T1000 (cell line): Measurements from ENCODE around the gene RBM6.
A peak's percentile ranks its signal among the peaks of the same experiment; 100 is the strongest.

ENCODE experiments used
- DNase-seq: peaks from one replicate; lab custom pipeline; 2025; ENCODE audit warnings: mixed read lengths; lab: John Stamatoyannopoulos, UW

The RBM6 gene

DNA sequence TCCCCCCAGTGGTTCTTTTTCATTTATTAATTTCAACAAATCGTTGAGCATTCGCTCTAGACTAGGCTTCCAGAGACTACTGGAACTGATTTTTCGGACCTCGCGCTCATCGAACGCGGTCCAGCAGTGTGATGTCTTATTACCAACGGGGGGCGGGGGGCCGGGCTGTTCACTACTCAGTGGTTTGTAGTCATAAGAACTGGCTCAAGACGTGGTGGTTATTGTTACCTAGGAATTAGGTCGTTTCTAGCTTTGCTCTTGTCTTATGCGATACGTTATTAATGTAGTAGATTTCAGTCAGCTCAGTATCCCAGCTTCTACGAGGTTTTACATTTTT is 149.6 kb downstream of the RBM6 start:
- DNase-seq = no peak

DNA sequence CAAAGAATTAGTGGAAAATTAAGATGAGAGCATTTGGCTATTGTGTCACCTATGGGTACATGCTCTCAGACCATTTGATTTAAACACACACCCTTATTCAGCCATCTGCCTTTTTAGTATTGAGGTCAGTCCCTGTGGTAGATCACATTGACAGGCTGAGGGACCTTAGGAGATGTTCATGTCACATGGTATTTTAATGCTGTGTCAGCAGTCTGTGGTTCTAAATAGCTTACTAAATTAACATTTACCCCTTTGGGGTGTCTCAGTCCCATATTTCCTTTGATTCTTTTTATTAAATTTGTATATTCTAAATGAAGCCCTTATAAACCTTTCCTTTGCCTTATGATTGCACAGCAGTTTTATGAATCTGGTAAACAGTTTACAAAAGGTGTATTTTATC is 151.0 kb downstream of the RBM6 start:
- DNase-seq = no peak

DNA sequence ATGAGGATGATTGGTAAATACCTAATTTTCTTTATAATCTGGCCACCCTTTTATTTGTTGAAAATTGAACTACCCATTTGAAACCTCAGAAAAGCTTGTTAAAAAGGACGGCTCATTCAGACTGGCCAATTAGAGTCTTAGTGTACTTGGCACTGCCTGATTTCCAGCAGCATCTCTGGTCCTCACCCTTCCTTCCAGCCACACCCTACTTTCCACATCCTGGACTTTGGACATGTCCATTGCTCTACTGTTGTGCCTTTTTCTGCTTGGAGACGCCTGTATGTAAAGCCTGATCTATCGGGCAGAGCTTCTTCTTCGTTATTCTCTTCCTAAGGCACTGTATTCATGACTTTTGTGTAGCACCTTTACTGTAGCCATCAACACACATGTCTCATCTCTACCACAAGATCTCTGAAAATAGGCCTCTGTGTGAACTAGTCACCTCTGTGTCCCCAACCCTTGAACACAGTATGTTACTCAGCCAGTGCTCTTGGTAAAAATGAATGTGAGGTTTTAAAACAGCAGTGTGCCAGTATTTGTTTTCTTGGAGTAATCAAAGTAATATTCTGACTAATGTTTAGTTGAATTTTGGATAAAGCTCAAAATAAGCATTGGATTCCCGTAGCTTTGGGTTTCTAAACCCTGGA is 155.5 kb downstream of the RBM6 start:
- DNase-seq = no peak

DNA sequence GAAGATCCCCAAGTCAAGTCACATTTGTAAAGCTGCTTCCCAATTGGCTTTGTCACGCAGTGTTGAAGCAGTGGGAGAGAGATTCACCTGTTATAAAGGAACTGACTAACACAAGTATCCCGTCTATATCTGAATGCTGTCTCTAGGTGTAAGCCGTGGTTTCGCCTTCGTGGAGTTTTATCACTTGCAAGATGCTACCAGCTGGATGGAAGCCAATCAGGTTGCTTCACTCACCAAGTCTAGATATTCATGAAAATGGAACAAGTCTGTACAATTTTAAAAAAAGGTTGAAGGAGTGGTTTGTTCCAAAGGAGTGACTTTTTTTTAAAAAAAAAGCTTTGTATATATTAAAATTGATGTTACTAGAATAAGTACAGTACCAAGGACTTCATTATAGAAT is 160.4 kb downstream of the RBM6 start:
- DNase-seq = no peak

DNA sequence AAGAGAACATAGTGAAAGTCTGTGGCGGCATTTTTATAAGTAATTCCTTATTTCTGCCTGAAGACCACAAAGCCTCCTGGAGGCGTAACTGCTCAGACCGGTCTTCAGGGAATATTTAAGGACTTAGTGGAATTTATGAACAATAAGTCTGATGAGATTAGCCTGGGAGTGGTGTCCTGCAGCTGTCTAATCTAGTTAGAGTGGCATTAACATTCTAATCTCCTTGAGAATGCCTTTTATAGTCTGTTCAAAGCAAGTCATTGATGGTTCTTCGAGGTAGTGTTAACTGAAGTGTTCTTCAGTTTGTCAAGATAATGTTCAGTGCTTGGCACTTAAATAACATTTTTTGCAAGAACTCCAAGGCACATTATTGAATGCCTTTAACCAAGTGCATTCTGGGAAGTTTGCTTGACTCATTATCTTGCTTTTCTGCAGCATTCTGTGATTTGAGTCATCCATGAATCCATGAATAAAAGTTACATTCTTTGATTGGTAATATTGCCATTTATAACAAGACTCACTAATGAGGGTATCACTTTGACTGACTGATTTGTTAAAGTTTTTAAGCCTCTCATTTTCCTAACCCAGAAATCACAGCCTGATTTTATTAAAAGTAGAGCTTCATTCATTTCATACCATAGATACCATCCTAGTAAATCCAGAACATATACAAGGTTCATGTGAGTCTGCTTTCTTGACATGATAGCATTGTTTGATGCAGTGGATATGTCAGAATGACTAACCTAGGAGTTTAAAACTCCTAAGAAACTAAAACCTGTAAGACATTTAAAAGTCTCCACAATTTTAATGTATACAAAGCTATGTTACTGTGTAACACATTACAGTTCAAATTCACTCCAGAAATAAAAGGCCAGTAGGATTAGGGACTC is 161.3 kb downstream of the RBM6 start:
- DNase-seq = no peak

DNA sequence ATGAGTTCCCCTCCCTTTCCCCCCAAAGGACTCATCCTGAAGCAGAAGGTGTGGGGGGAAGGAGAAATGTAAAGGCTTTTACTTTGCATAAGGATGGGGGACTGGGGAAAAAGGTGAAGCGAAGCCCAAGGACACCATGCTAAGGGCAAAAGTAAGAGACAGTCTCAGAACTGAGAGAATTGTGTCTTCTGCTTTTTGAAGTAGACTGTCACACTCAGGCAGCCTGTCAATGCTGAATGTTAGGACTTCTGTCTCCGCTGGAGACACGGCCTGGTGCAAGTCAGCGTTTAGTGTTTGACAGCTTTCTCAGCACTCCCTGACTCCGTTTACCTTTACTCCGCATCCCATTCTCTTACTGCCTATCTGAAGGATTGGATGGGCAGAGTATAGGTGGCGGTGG is 162.6 kb downstream of the RBM6 start:
- no peak for DNase-seq

DNA sequence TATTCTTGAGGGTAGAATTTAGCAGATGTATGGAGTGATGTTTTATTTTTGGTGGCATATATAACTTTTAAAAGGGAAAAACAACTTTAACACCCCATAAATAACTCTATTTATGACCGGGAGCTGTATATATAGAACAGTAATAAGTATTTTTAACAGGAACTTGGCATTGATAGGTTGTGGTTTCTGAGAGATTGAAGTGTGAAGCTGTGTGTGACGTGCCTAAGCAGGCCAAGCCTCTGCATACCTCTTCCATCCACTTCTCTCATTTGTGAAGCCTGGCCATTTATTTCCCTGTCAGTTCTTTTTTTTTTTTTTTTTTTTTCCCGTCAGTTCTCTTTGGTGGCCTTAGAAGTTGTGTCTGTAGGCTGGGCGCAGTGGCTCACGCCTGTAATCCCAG is 171.8 kb downstream of the RBM6 start:
- DNase-seq = no peak

DNA sequence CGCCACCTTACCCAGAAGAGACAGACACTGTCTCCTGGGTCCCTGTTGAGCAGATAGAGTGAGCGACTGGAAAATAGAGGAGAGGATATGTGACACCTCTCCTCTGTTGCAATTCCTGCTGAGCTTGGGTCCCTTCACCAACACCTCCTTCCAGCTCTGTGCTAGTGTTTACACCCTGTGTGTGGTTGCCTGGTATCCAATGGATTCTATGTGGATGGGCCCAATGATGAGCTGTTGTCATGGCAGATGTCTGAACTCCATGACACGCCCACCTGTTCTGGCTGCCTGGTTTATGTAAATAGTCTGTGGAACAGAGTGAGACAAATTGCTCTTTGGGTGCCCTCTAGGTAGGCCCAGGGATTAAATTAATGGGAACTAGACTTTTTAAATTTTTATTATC is 172.5 kb downstream of the RBM6 start:
- no peak for DNase-seq

DNA sequence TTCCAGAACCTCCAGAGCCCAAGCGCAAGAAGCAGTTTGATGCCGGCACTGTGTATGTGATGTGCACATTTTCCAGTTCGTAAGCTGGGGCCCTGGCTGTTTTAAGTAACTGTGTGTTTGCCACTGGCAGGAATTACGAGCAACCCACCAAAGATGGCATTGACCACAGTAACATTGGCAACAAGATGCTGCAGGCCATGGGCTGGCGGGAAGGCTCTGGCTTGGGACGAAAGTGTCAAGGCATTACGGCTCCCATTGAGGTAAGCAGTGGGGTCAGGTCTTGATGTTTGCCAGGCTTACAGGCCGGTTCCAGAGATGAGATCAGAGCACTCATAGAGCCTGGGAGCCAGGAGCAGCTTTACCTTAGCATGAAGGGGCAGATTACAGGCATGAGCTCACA is 177.2 kb downstream of the RBM6 start:
- DNase-seq = no peak

DNA sequence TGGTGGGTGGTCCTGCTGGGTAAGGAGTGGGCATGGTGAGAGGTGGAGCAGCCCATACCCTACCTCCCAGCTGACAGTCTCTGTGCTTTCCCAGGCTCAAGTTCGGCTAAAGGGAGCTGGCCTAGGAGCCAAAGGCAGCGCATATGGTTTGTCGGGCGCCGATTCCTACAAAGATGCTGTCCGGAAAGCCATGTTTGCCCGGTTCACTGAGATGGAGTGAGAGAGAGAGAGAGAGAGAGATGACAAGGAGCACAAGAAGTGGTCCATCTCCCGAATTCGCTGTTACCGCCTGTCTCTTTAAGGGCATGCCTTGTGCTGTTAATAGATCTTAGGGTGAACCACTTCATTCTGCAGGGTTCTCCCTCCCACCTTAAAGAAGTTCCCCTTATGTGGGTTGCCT is 178.3 kb downstream of the RBM6 start:
- no peak for DNase-seq

DNA sequence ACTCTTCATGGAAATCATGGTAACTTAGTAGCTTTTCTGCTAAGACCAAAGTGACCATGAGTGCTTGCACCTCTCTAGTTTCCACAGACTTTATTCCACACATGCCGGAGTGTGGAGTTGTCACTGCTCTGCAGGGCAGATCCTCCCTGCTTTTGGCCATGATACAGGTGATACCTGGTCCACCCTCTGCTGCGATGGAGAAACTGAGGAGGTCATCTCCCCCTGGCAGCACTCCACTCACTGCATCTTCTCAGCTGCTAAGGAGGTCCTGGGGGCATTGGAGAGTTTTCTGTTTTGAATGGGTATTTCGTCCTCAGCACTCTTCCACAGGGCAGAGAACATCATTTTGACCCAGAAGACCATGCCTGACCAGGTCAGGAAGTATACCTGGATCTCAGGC is 179.8 kb downstream of the RBM6 start:
- DNase-seq = no peak

DNA sequence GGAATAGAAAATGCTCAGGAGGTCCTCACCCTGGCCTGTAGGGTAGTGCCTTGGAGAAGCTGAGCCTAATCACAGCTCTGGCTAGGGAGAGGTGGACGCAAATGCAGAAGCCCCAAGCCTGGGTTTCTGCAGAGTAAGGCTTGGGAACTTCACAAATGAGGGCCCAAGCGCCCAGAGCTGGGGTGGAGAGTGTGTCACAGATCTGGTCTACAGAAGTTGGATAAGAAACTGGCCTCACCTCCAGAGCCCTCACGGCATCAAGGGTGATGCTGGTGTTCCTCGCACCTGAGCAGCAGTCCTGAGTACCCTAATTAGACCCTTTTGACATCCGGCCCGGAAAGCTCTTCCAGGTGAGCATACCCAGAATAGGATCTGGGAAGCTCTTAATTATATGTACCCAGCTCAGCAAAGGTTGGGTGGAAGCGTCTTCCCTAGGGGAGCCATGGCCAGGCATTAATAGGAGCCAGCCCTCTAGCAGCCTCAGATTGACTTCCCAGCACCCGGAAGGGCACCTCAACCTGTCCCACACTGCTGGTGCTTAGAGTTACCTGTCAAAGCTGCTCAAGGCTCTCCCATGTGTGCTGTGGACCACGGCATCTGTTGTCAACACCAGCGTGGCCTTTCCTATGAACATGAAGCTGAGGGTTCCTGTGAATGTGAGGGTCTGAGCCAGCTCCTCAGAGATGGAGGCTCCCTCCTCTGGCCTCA is 180.6 kb downstream of the RBM6 start:
- no peak for DNase-seq

DNA sequence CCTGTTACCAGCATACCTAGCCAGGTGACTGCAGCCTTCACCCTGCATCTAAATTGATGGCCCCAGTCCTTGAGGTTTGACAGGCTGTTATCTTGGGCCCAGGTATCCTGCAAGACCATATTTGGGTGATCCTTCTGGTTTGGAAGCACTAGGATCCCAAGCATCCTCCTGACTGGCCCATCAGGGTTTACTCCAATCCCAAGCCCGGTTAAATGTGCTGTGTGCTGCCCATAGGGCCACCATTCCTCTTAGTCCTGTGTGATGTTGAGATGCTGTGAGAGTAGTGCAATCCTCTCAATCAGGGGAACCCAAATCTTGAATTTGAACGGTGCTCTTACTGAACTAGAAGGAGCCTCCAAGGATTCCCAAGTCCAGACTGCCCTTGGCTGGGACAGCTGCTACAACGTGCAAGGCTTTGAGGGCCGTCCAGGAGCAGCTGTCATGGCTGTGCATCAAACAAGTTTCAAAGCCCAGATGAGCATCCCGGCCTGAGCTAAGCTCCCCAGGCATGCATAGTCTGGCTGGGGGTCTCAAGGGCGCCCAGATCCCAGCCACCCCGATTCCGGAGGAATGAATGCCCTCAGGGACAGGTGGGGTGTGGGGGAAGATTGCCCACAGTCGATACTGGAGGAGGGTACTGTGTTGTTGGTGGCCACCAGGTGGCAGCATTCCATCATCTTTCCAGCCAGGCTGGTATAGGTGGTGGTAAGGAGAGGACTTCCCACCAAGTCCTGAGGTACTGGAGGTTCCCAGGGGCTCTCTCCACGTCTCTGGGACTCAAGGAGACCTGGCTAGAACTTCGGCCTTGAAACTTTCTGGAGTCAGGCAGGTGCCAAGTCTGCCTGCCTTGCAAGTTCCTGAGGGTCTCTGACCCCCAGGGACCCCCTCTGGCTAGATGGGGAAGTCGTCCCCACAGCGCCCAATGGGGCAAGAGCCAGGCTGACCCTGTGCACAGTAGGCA is 181.4 kb downstream of the RBM6 start:
- peak; percentile 48 for DNase-seq

DNA sequence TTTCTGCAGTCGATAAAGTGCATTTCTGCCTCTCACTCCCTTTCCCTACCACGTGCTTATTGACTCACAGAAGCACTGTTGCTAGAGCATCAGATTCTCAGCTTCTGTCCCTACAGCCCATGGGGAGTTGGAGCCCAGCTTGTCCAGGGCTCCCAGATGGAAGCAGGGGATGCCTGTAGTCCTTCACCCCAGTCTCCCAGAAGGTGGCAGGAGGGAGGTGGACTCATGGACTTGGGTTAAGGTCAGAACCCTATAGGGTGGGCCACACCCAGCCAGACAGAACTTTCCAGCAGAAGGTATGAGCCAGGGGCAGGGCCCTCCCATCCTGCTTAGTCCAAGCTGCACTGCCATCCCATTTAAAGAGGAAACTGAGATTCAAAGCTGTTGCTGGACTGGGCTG is 182.1 kb downstream of the RBM6 start:
- DNase-seq = no peak

DNA sequence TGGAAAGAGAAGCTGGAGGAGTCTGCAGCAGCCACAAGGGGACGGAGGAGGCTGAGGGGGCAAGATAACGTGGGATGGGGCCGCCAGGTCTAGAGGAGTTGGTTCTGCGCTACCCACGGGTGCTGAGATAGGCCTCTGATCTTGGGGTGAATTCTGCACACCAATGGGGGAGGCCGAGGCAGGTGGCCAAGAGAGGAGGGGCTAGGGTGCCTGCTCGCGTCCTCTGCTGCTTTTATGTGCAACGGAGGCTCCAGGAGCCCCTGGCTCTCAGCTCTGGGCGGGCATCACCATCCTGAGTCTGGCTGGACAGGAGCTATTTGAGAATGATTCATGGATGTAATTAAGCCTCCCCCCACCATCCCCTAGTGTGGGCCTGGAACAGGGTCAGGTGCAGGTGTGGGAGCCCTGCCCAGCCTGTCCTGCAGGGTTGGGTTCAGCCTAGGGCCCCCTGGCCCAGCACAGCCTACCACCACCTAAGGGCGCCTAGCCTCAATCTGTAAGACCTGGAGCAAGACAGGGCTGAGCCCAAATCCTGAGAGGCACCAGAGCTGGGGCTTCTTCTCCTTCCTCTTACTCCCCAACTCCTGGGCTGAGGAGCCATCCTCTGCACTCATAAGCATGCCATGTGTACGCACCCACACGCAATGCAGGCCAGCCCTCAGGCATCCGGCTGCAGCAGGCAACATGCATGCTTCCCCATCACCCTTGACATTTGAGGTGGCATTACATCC is 182.9 kb downstream of the RBM6 start:
- no peak for DNase-seq

DNA sequence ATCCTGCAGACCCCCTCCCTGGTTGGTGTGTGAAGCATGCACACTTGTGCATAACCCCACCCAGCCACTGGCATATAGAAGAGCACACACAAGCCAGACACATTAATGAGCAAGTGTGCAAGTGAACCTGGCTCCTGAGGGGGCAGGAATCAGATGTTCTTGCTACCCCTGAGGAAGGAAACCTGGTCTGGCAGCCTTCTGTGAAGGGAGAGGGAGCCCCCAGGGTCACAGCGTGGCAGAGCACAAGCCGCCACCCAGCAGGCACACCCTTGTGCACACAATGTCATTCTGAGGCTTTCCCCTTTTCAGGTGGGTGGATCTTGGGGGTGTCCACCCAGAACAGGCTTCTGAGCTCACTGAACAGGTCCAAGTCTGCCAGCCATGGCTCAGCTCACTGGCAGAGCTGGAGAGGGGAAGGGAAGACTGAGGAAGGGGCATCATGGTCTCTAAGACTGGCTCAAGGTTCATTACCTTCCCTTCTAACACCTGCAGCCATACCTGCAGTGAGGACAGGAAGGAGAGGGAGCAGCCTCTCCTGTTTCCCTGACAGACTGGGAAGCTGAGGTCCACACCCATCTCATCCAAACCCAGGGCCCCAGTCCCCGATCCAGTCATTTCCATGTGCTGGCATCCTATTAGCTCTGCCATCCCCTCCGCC is 183.6 kb downstream of the RBM6 start:
- no peak for DNase-seq

DNA sequence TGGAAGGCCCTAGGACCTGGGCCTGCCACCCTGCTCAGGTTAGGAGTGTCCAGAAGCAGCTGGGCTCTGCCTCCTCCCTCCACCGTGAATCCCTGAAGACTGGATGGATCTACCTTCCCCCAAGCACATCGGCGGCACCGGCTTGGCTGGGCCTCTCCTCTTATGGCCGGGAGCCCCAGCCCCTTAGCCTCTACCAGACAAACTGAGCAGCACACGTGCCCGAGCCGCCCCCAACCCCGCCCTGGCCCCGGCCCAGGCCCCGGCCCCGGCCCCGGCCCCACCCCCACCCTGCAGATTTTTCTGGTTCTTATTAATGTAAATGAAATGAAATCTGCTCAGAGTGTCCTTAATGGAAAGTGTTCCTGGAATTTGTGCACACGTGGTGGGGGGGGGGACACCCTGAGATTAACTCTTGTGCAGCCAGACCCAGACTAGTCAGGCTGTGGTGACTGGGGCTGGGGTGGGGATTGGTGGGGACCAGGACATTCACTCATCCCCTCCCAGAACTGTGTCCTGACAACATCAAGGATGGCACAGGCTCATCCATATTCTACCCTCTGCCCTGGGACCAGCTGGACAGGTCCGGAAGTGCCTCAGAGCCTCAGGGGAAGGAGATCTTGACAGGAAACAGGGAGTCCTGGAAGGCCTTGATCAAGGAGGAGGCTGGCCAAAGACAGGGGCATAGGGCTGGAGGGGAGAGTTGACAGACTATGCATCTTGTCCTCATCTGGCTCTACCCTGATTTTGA is 184.3 kb downstream of the RBM6 start:
- no peak for DNase-seq

DNA sequence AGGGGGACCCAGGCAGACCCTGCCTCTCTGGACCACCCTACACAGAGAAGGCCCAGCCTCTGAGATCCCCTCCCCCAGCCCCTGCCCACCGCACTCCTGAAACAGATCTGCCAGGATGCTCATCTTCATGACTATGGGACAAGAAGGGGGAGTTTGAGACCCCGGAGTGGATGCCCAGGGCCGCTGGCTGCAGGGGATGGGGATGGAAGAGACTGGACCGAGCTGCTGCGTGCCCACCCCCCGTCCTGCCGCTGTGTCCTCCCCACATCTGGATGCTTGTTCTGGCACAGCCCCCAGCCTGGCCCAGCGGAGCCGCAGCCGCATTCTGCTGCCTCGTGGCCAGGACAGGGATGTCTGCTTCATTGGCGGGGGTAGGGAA is 184.8 kb downstream of the RBM6 start:
- DNase-seq = no peak

DNA sequence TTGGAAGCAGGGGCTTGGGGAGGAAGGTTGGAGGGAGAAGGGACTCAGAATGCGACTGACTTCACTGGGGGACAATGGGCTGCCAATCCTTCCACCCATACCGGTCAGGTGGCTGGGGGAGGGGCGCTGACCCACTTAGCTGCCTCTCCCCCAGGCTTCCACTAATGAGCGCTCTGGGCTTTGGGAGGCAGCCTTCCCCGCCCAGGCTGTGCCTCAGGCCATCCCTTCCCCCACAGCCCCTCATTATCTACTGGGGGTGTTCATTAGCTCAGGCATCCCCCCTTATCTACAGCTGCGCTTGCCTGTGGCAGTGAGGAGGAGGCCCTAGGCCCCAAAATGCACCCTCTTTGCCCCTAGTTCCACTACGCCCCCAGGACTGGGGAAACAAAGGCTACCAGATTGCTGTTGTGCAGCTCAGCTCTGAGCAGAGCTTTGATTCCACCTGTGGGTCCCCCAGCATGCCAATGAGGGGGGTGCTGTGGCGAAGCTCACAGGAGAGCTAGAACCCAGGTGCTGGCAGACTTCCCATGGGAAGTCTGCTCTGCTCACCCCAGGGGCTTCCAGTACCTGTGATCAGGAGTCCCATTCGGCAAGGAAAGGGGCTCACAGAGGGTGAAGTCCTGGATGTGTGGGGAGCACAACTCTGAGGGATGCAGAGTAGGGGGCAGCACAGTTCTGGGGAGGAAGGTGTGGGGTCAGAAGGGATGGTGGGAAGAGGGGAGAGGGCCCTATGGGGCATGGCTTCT is 185.8 kb downstream of the RBM6 start:
- no peak for DNase-seq
